Naive thymus-derived CD8-positive, alpha-beta T cell (primary cell): Measurements from ENCODE around the gene KLHL29. TPM values are rescaled to one million over a fixed set of nuclear protein-coding genes. Genes with fewer than 3 reads are reported as not detected.

Experiments used
- ATAC-seq, 2 donors: fragments of 150-1000 bp; cut with Tn5 transposase in 1 of 2; sonication (Bioruptor Pico), chemical (Tn5 transposase) in 1 of 2; 1 replicate in 1 of 2; 2 replicates in 1 of 2; pipeline ENCODE4 v1.10.0; 2021; ENCODE audit warnings: mild to moderate bottlenecking in 2 of 2, moderate library complexity in 2 of 2
- POLR2A ChIA-PET: fragments of 350-600 bp; sonication (Branson Sonifier 250); formaldehyde crosslinking; loops from one replicate; lab custom pipeline; 2021; ENCODE audit warnings: antibody characterized with exemption; lab: Charles Lee
- DNase-seq, 10 donors: peaks; one replicate each; pipeline versions ENCODE4 v3.0.0 to v3.0.0-alpha.2; 2020 to 2022
- H3K27ac Mint-ChIP-seq, 10 donors: one replicate each; pipeline ENCODE4 v1.8.0; 2020 to 2022; ENCODE audit warnings: mild to moderate bottlenecking in 10 of 10, mixed read lengths in 10 of 10, moderate library complexity in 4 of 10, inconsistent platforms in 1 of 10
- H3K27me3 Mint-ChIP-seq, 5 donors: one replicate each; pipeline ENCODE4 v1.8.0; 2021 to 2022; ENCODE audit warnings: mixed read lengths in 5 of 5
- H3K36me3 Mint-ChIP-seq, 3 donors: one replicate each; pipeline ENCODE4 v1.8.0; 2020 to 2022; ENCODE audit warnings: mixed read lengths in 3 of 3, mild to moderate bottlenecking in 2 of 3, inconsistent platforms in 1 of 3
- H3K4me1 Mint-ChIP-seq, 4 donors: one replicate each; pipeline ENCODE4 v1.8.0; 2021 to 2022; ENCODE audit warnings: mixed read lengths in 4 of 4
- H3K4me3 Mint-ChIP-seq, 10 donors: one replicate each; pipeline ENCODE4 v1.8.0; 2020 to 2022; ENCODE audit warnings: mild to moderate bottlenecking in 10 of 10, mixed read lengths in 10 of 10, moderate library complexity in 6 of 10, inconsistent platforms in 1 of 10
- H3K9me3 Mint-ChIP-seq, 9 donors: one replicate each; pipeline ENCODE4 v1.8.0; 2020 to 2022; ENCODE audit warnings: mixed read lengths in 9 of 9, mild to moderate bottlenecking in 3 of 9, inconsistent platforms in 1 of 9, moderate library complexity in 1 of 9
- polyA plus RNA-seq, 3 donors: library from polyadenylated mRNA; unstranded; fragments of 300-500 nt; fragmentation: Illumina TruSeq; gene quantifications; one replicate each; pipeline ENCODE4 v1.2.3, GENCODE V29; 2021
- total RNA-seq, 8 experiments: library from RNA in 2 of 8; stranded (reverse) in 2 of 8; gene quantifications; one replicate each; pipeline ENCODE4 v1.2.3 and lab custom pipeline; 2021 to 2026

KLHL29 gene
- total and polyA plus RNA-seq, 5 experiments from 2014 or later, result 0.02 to 1.7 (median 0.14) TPM

- Mint-ChIP-seq H3K4me1 (no peaks in the 10 kb centered on the region), H3K27me3 (peaks cover 8 to 65% (median 9%) of the 10 kb centered on the region in 5 donors), H3K27ac (peak overlapping the region in 2 of 10 donors; percentile 15 to 73), H3K4me3 (no peak overlapping the region), H3K36me3 (no peaks in the 10 kb centered on the region), H3K9me3 (no peaks in the 10 kb centered on the region)
- ATAC-seq, result no peak
- POLR2A ChIA-PET, result no interaction called here
- no peak for DNase-seq
Measured at GRCh38 chr2:23477392-23477791, 92.4 kb downstream of the KLHL29 start.

DNA sequence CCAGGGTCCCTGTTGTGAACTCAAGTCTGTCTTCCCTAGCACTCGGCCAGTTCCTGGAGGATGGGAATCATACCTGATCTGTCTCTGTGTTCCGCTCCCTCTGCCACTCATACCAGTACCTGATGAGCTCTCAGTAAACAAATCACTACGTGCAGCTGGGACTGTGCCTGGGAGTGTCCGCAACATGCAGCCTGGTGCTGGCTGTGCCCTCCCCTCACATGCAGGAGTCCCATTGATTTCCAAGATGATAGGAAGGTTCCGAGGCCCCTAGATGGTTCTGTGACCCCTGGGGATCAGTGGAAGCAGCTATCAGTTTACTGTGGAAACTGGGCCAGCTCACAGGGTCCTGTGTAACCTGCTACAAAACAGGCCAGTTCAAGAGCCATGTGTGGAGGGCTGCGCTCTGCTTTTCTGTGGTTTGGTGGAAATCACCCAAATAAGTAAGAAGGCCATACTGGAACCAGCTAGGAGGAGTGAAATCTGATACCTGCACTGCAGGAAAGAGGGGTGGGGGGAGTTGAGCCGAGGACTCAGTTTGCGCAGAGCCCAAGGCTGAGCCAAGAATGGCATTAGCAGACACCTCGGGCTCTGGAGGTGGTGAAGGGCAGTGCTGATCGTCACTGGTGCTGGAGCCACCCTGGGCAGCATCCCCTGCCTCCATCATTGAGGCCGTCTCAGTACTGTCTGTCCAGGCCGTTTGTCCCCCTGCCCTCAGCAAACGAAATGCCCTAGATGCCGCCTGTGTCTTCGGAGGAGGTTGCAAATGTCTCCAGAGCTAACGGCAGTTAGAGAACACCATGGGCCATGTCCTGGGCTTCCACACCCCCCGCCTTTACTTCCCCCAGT is 93.3 kb downstream of the KLHL29 start:
- no peak overlapping the region for H3K27ac Mint-ChIP-seq
- ATAC-seq, result no peak
- POLR2A ChIA-PET, result no interaction called here

GRCh38 chr2:23478933-23479683 is 94.1 kb downstream of the KLHL29 start:
- H3K4me3 Mint-ChIP-seq, result no peak overlapping the region
- H3K4me1 Mint-ChIP-seq, result peaks cover 0 to under 1% (median 0%) of the 10 kb centered on the region in 4 donors
- H3K36me3 Mint-ChIP-seq, result no peaks in the 10 kb centered on the region
- H3K9me3 Mint-ChIP-seq, result no peaks in the 10 kb centered on the region
- peaks cover 5 to 48% (median 13%) of the 10 kb centered on the region in 5 donors for H3K27me3 Mint-ChIP-seq
- POLR2A ChIA-PET, result no interaction called here
- peak overlapping the region in 2 of 10 donors; percentile 27 to 85 for H3K27ac Mint-ChIP-seq
- peak in 1 of 10 donors; percentile 48 for DNase-seq
- no peak for ATAC-seq

More for the DNA sequence above, 93.3 kb downstream of the KLHL29 start:
- no peak overlapping the region for H3K4me3 Mint-ChIP-seq
- peaks cover 8 to 56% (median 13%) of the 10 kb centered on the region in 5 donors for H3K27me3 Mint-ChIP-seq
- no peaks in the 10 kb centered on the region for H3K4me1 Mint-ChIP-seq
- H3K9me3 Mint-ChIP-seq, result no peaks in the 10 kb centered on the region
- DNase-seq, result peak in 1 of 10 donors; percentile 15
- H3K36me3 Mint-ChIP-seq, result no peaks in the 10 kb centered on the region

DNA sequence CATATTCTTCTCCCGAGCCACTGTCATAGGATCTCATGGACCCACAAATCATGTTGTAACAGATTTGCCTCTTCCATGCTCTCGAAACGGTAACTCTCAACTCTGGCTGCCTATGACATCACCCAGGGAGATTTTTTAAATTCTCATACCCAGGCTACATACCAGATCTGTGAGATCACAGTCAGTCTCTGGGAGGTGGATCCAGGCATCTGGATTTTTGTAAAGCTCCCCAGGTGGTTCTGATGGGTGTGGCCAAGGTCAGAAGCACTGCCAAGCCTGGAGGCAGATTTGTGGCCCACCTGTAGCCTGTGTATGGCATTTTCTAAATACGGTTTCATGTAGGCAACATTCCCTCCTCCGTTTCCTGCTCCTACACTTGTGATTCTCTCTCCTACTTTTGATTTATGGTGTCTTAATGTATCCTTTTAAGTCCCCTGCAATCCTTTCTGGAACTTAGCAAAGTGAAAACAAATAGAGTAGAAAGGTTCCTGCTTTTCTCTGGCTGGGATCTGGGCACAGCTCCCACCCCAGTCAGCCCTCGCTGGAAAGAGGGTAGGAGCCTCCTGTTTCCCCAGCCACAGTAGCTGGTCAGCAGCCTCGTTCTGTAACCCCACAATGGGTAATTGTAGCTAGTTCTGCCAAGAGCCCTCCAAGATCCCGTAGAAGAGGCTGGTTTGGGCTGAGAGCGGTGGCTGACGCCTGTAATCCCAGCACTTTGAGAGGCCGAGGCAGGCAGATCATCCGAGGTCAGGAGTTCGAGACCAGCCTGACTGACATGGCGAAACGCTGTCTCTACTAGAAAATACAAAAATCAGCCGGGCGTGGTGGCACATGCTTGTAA is 96.2 kb downstream of the KLHL29 start:
- H3K9me3 Mint-ChIP-seq, result no peaks in the 10 kb centered on the region
- H3K27me3 Mint-ChIP-seq, result peaks cover 0 to 42% (median 18%) of the 10 kb centered on the region in 5 donors
- H3K4me3 Mint-ChIP-seq, result no peak overlapping the region
- H3K27ac Mint-ChIP-seq, result no peak overlapping the region
- H3K36me3 Mint-ChIP-seq, result no peaks in the 10 kb centered on the region
- peaks cover 0 to 2% (median 0%) of the 10 kb centered on the region in 4 donors for H3K4me1 Mint-ChIP-seq
- no peak for ATAC-seq
- POLR2A ChIA-PET, result interaction anchor here (0.7 kb wide), 1 partner anchor 19 kb away, joined by 3 read pairs; no protein-coding TSS in a partner anchor
- DNase-seq, result peak in 1 of 10 donors; percentile 36

GRCh38 chr2:23482188-23482587 is 97.2 kb downstream of the KLHL29 start:
- Mint-ChIP-seq H3K36me3 (no peaks in the 10 kb centered on the region), H3K4me1 (peaks cover 0 to 2% (median 0%) of the 10 kb centered on the region in 4 donors)
- no peak for ATAC-seq

DNA sequence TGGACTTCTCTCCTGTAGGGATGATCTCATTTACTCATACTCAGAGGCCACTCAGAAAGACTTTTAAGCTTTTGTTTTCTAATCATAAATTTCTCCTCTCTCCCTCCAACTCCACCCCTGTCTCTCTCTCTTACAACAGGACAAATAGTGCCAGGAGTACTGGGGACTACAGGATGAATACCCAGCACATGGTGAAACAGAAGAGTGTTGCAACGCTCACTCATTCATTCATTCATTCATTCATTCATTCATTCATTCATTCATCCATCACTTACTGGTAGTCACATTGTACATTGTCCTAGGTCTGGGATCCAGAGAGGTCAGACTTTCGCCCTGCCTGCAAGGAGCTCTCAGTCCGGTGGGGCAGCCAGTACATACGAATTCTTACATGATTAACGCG is 97.6 kb downstream of the KLHL29 start:
- DNase-seq (no peak), ATAC-seq (no peak)
- peaks cover 0 to 2% (median 0%) of the 10 kb centered on the region in 4 donors for H3K4me1 Mint-ChIP-seq
- H3K4me3 Mint-ChIP-seq, result no peak overlapping the region
- POLR2A ChIA-PET, result no interaction called here
- H3K36me3 Mint-ChIP-seq, result no peaks in the 10 kb centered on the region
- no peaks in the 10 kb centered on the region for H3K9me3 Mint-ChIP-seq
- peaks cover 3 to 42% (median 18%) of the 10 kb centered on the region in 5 donors for H3K27me3 Mint-ChIP-seq
- H3K27ac Mint-ChIP-seq, result peak overlapping the region in 1 of 10 donors; percentile 7

More at GRCh38 chr2:23482188-23482587, 97.2 kb downstream of the KLHL29 start:
- Mint-ChIP-seq H3K4me3 (no peak overlapping the region), H3K9me3 (no peaks in the 10 kb centered on the region), H3K27ac (no peak overlapping the region), H3K27me3 (peaks cover 3 to 42% (median 18%) of the 10 kb centered on the region in 5 donors)
- DNase-seq, result peak in 1 of 10 donors; percentile 8
- POLR2A ChIA-PET, result no interaction called here

DNA sequence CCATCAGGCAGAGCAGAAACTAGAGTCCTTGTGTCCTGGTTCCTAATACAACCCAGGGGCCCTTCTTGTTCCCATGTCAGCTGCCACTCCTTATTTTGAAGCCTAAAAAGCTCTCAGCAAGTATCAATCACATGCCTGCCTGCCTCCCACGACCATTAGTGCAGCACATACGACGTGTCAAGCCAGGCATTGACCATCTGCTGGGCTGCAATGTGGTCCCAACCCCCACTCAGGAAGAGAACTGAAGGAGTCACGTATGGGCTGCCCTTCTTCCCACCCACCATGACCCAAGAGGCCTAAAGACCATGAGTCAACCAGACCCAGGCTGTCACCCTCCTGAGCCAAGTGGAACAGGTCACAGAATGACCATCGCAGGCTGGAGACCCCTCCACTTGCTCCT is 98.8 kb downstream of the KLHL29 start:
- no peaks in the 10 kb centered on the region for H3K36me3 Mint-ChIP-seq

DNA sequence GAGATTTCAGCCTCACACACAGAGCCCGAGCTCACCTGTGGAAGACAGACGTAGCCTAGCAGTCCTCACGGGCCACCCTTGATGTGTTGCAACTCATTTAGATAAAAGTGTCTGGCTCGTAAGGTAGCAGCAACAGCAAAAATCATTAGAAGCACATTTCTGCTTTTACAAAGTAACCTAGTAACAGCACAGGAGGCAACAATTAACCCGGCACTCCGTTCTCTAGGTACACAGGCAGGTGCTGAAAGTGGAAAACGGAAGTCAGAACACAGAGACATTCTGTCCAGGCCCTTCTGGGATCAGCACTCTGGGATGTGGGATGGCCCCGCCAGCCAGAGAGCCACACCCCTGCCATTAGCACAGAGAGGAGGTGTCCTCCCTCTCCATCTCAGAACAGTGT is 99.3 kb downstream of the KLHL29 start:
- Mint-ChIP-seq H3K27ac (peak overlapping the region in 1 of 10 donors; percentile 46), H3K27me3 (peaks cover 3 to 50% (median 18%) of the 10 kb centered on the region in 5 donors), H3K4me3 (no peak overlapping the region), H3K36me3 (no peaks in the 10 kb centered on the region), H3K4me1 (peaks cover 0 to 2% (median 0%) of the 10 kb centered on the region in 4 donors), H3K9me3 (no peaks in the 10 kb centered on the region)
- POLR2A ChIA-PET, result no interaction called here
- ATAC-seq (no peak), DNase-seq (peak in 1 of 10 donors; percentile 31)

More for the DNA sequence above, 98.8 kb downstream of the KLHL29 start:
- Mint-ChIP-seq H3K4me3 (no peak overlapping the region), H3K27me3 (peaks cover 3 to 50% (median 22%) of the 10 kb centered on the region in 5 donors), H3K9me3 (no peaks in the 10 kb centered on the region), H3K4me1 (peaks cover 0 to 2% (median 0%) of the 10 kb centered on the region in 4 donors), H3K27ac (peak overlapping the region in 2 of 10 donors; percentile 6 to 35)
- ATAC-seq (no peak), DNase-seq (peak in 1 of 10 donors; percentile 47)
- POLR2A ChIA-PET, result no interaction called here

DNA sequence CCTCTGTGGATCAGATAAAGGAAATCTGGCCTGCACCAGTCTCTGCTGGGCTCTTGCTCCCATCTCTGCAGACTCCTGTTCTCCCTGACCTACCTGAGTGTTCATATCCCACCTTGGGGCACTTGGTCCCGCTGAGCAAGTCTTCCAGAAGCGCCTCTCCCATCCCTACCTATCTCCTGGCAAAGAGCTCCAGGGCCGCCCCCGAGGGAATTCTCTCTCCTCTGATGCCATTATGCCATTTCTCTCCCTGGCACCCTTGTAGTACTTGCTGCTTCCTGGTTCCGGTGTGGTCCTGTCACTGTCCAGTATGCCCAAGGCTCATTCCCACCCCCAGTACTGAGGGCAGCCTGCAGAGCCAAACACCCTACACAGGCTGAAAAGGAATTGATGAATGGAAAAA is 99.8 kb downstream of the KLHL29 start:
- ATAC-seq (no peak), DNase-seq (no peak)
- H3K9me3 Mint-ChIP-seq, result no peaks in the 10 kb centered on the region
- POLR2A ChIA-PET, result no interaction called here
- H3K4me1 Mint-ChIP-seq, result peaks cover 3 to 6% (median 4%) of the 10 kb centered on the region in 4 donors
- no peak overlapping the region for H3K4me3 Mint-ChIP-seq
- no peaks in the 10 kb centered on the region for H3K36me3 Mint-ChIP-seq
- no peak overlapping the region for H3K27ac Mint-ChIP-seq
- peaks cover 6 to 50% (median 19%) of the 10 kb centered on the region in 5 donors for H3K27me3 Mint-ChIP-seq

- ATAC-seq, result no peak
- Mint-ChIP-seq H3K27ac (no peak overlapping the region), H3K36me3 (no peaks in the 10 kb centered on the region), H3K4me3 (no peak overlapping the region), H3K4me1 (peaks cover 6 to 8% (median 7%) of the 10 kb centered on the region in 4 donors), H3K27me3 (peaks cover 7 to 47% (median 18%) of the 10 kb centered on the region in 5 donors), H3K9me3 (no peaks in the 10 kb centered on the region)
- POLR2A ChIA-PET, result no interaction called here
- no peak for DNase-seq
Measured at GRCh38 chr2:23485261-23485660, 100.3 kb downstream of the KLHL29 start.

DNA sequence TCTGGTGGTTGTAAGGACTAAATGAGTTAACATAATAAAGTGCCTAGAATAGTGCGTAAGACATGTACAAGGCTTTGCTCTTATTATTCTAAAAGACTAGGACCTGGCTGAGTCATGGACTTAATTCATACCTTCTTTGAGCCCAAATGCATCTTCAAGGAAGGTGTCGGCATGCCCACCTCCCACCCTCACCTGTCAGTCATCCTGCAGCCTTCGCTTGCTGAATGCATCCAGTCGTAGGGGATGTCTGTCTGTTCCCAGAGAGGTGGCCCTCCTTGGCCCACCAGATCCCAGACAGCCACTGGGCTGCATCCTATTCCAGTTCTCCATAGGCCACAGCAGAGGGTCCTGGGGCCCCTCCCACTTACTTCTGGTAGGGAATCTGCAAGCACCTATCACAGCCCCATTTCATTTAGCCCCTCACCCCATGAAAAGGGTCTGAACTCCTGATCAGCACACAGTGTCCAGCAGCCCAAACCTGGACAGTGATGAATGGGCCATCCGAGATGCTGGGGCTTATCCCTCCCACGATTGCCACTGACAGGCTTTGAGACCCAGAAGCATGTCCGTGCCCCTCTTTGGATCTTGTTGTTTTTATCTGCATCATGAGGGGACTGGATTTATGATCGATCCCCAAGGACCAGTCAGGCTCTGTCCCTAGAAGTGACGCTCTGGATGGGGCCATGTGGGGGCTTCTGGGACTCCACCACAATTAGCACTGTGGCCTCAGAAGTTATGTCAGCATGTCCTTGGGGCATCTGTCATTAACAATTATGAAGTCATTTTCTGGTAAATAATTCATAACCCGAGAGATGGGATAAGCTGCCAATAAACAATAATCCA is 101.1 kb downstream of the KLHL29 start:
- Mint-ChIP-seq H3K4me1 (peaks cover 6 to 8% (median 7%) of the 10 kb centered on the region in 4 donors), H3K27me3 (peaks cover 7 to 40% (median 18%) of the 10 kb centered on the region in 5 donors), H3K27ac (no peak overlapping the region), H3K36me3 (no peaks in the 10 kb centered on the region), H3K9me3 (no peaks in the 10 kb centered on the region), H3K4me3 (no peak overlapping the region)
- DNase-seq (no peak), ATAC-seq (no peak)
- POLR2A ChIA-PET, result no interaction called here
